HCEC 1CT (cell line): ENCODE results near the gene FOS.
"Not testable (repeated sequence)": the region's sequence is repeated elsewhere in the genome, so short reads cannot be mapped to it uniquely, and the experiment has no call there.

Experiments
- DNase-seq: peaks from one replicate; pipeline ENCODE4 v3.0.0-alpha.2; 2017

FOS gene

GRCh38 chr14:75277815-75278421, 710 bp upstream of the FOS start:
- no peak for DNase-seq

GRCh38 chr14:75279153-75279762, 630 bp downstream of the FOS start:
- peak; percentile 49 for DNase-seq

- no peak for DNase-seq
Measured at GRCh38 chr14:75279763-75280290, 1.2 kb downstream of the FOS start.

GRCh38 chr14:75280291-75280830, 1.7 kb downstream of the FOS start:
- no peak for DNase-seq

GRCh38 chr14:75280831-75281653, 2.4 kb downstream of the FOS start:
- DNase-seq, result no peak

GRCh38 chr14:75281654-75282019, 3.0 kb downstream of the FOS start:
- no peak for DNase-seq

- DNase-seq, result no peak
Measured at GRCh38 chr14:75282170-75282554, 3.5 kb downstream of the FOS start.

- DNase-seq, result not testable (repeated sequence)
Measured at GRCh38 chr14:75282555-75283161, 4.0 kb downstream of the FOS start.

- DNase-seq, result no peak
Measured at GRCh38 chr14:75283162-75283832, 4.7 kb downstream of the FOS start.

- no peak for DNase-seq
Measured at GRCh38 chr14:75283833-75284563, 5.4 kb downstream of the FOS start.

GRCh38 chr14:75285331-75285730, 6.7 kb downstream of the FOS start:
- no peak for DNase-seq

GRCh38 chr14:75286313-75286712, 7.7 kb downstream of the FOS start:
- no peak for DNase-seq

- no peak for DNase-seq
Measured at GRCh38 chr14:75289840-75290388, 11.3 kb downstream of the FOS start.

- no peak for DNase-seq
Measured at GRCh38 chr14:75290851-75291250, 12.2 kb downstream of the FOS start.

- DNase-seq, result no peak
Measured at GRCh38 chr14:75291331-75291730, 12.7 kb downstream of the FOS start.

- no peak for DNase-seq
Measured at GRCh38 chr14:75292101-75292563, 13.5 kb downstream of the FOS start.

- no peak for DNase-seq
Measured at GRCh38 chr14:75292886-75293285, 14.3 kb downstream of the FOS start.

- peak; percentile 93 for DNase-seq
Measured at GRCh38 chr14:75293920-75294648, 15.5 kb downstream of the FOS start.

- DNase-seq, result no peak
Measured at GRCh38 chr14:75294649-75295033, 16.0 kb downstream of the FOS start.

- peak; percentile 73 for DNase-seq
Measured at GRCh38 chr14:75295061-75295461, 16.4 kb downstream of the FOS start.
